ENCODE measurements around the gene NCAN. TPM values are rescaled to one million over a fixed set of nuclear protein-coding genes. Genes with fewer than 3 reads are reported as not detected.

NCAN gene
- total RNA-seq, 3 donors from 2014 or later (not counting 1 experiment from before 2014, with no cell fraction given) = not detected

DNA sequence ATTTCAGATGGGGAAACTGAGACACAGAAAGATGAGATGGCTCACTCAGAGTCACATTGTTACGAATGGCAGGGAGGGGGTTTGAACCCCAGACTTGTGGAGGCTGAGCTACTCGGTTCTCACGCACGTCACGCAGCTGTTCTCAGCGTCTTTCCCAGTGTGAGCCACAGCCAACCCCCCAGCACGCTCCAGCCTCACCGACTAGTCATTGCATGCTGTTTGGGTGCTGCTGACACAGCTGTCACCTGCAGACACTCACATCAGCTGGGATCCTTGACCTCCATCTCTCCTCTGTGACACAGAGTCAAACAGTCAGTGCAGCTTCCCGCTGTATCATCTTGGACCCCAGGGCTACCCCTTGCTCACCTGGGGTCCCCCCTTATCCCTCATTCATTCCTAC is 2.4 kb upstream of the NCAN start:
- Histone ChIP-seq H3K4me1 (ENCODE audit: control insufficient read depth, insufficient read depth, low read length) (peaks cover 15% of the 10 kb centered on the region), H3K27me3 (ENCODE audit: control insufficient read depth, insufficient read depth, low read length) (peaks cover 25% of the 10 kb centered on the region), H3K9me3 (ENCODE audit: control insufficient read depth, insufficient read depth, low read length) (no peaks in the 10 kb centered on the region), H3K36me3 (ENCODE audit: control insufficient read depth, insufficient read depth, low read length) (no peaks in the 10 kb centered on the region), H3K27ac (ENCODE audit: low read length) (no peak overlapping the region), H3K4me3 (ENCODE audit: low read length) (no peak overlapping the region)
- WGBS (ENCODE audit: insufficient coverage) = 63% methylated on average over 9 of the region's 9 CpGs
- Mint-ChIP-seq H3K4me1 (peaks cover 15 to 16% of the 10 kb centered on the region in 2 donors), H3K27me3 (ENCODE audit: low read depth in 2 of 2) (peaks cover 16 to 29% of the 10 kb centered on the region in 2 donors), H3K36me3 (no peaks in the 10 kb centered on the region), H3K27ac (no peak overlapping the region), H3K9me3 (peaks cover 0 to 5% of the 10 kb centered on the region in 2 donors), H3K4me3 (no peak overlapping the region)
- intact Hi-C loops (cut with micrococcal nuclease) = no loop called here
- ATAC-seq (no peak), DNase-seq (no peak)
- no peak for TF ChIP-seq CTCF (IDR thresholded peaks at IDR 0.05)

DNA sequence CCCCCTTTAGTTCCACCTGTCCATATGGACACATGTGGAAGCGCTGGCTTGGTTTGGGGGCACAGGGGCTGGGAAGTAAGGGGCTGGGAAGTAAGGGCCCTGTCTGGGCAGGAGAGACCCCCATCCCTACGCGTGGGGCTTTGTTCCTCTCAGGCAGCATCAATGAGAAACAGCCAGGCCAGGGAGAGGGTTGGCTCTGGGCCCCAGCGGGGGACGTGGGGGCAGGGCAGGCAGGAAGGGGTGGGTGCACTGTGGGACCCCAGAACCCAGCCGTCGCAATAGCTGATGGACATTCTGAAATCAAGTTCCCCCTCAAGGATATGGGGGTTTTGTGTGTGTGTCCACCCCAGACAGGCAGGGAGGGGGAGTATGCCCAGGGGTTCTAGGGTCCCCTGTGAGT is 1.2 kb downstream of the NCAN start:
- H3K9me3 Mint-ChIP-seq = no peaks in the 10 kb centered on the region
- H3K4me1 ChIP-seq (ENCODE audit: control insufficient read depth, insufficient read depth, low read length) = peaks cover 3% of the 10 kb centered on the region
- H3K27ac ChIP-seq (ENCODE audit: low read length) = no peak overlapping the region
- H3K4me3 ChIP-seq (ENCODE audit: low read length) = no peak overlapping the region
- no peaks in the 10 kb centered on the region for H3K9me3 ChIP-seq (ENCODE audit: control insufficient read depth, insufficient read depth, low read length)
- no peaks in the 10 kb centered on the region for H3K36me3 Mint-ChIP-seq
- no peak for DNase-seq
- TF ChIP-seq CTCF (IDR thresholded peaks at IDR 0.05) = no peak
- ATAC-seq = no peak
- intact Hi-C loops (cut with micrococcal nuclease) = no loop called here
- peaks cover under 1% of the 10 kb centered on the region in 2 donors for H3K4me1 Mint-ChIP-seq
- peaks cover 27 to 36% of the 10 kb centered on the region in 2 donors for H3K27me3 Mint-ChIP-seq (ENCODE audit: low read depth in 2 of 2)
- peaks cover 31% of the 10 kb centered on the region for H3K27me3 ChIP-seq (ENCODE audit: control insufficient read depth, insufficient read depth, low read length)
- WGBS (ENCODE audit: insufficient coverage) = 8% methylated on average over 7 of the region's 7 CpGs
- no peak overlapping the region for H3K4me3 Mint-ChIP-seq
- no peaks in the 10 kb centered on the region for H3K36me3 ChIP-seq (ENCODE audit: control insufficient read depth, insufficient read depth, low read length)
- H3K27ac Mint-ChIP-seq = no peak overlapping the region

GRCh38 chr19:19213426-19214158 is 1.8 kb downstream of the NCAN start:
- Mint-ChIP-seq H3K27me3 (ENCODE audit: low read depth in 2 of 2) (peaks cover 27 to 36% of the 10 kb centered on the region in 2 donors), H3K4me1 (no peaks in the 10 kb centered on the region), H3K9me3 (no peaks in the 10 kb centered on the region), H3K27ac (no peak overlapping the region), H3K36me3 (no peaks in the 10 kb centered on the region), H3K4me3 (no peak overlapping the region)
- ATAC-seq = no peak
- TF ChIP-seq CTCF (IDR thresholded peaks at IDR 0.05) = no peak
- Histone ChIP-seq H3K27me3 (ENCODE audit: control insufficient read depth, insufficient read depth, low read length) (peaks cover 31% of the 10 kb centered on the region), H3K9me3 (ENCODE audit: control insufficient read depth, insufficient read depth, low read length) (no peaks in the 10 kb centered on the region), H3K4me1 (ENCODE audit: control insufficient read depth, insufficient read depth, low read length) (no peaks in the 10 kb centered on the region), H3K4me3 (ENCODE audit: low read length) (no peak overlapping the region), H3K36me3 (ENCODE audit: control insufficient read depth, insufficient read depth, low read length) (no peaks in the 10 kb centered on the region), H3K27ac (ENCODE audit: low read length) (no peak overlapping the region)
- WGBS (ENCODE audit: insufficient coverage) = 45% methylated on average over 17 of the region's 21 CpGs
- intact Hi-C loops (cut with micrococcal nuclease) = no loop called here
- no peak for DNase-seq

GRCh38 chr19:19214159-19214490 is 2.4 kb downstream of the NCAN start:
- H3K4me3 Mint-ChIP-seq = no peak overlapping the region
- H3K27me3 ChIP-seq (ENCODE audit: control insufficient read depth, insufficient read depth, low read length) = peaks cover 31% of the 10 kb centered on the region

More at GRCh38 chr19:19214159-19214490, 2.4 kb downstream of the NCAN start:
- no peaks in the 10 kb centered on the region for H3K4me1 Mint-ChIP-seq
- no peak overlapping the region for H3K27ac Mint-ChIP-seq
- H3K36me3 ChIP-seq (ENCODE audit: control insufficient read depth, insufficient read depth, low read length) = no peaks in the 10 kb centered on the region
- no peak overlapping the region for H3K4me3 ChIP-seq (ENCODE audit: low read length)
- TF ChIP-seq CTCF (IDR thresholded peaks at IDR 0.05) = no peak
- peaks cover 27 to 36% of the 10 kb centered on the region in 2 donors for H3K27me3 Mint-ChIP-seq (ENCODE audit: low read depth in 2 of 2)
- H3K9me3 ChIP-seq (ENCODE audit: control insufficient read depth, insufficient read depth, low read length) = no peaks in the 10 kb centered on the region
- intact Hi-C loops (cut with micrococcal nuclease) = no loop called here
- H3K9me3 Mint-ChIP-seq = no peaks in the 10 kb centered on the region
- no peak overlapping the region for H3K27ac ChIP-seq (ENCODE audit: low read length)
- ATAC-seq (no peak), DNase-seq (no peak)
- WGBS (ENCODE audit: insufficient coverage) = 9% methylated on average over 5 of the region's 5 CpGs
- H3K36me3 Mint-ChIP-seq = no peaks in the 10 kb centered on the region
- H3K4me1 ChIP-seq (ENCODE audit: control insufficient read depth, insufficient read depth, low read length) = no peaks in the 10 kb centered on the region

Measured in natural killer cell (primary cell).